Right lobe of liver (tissue), 6 donors: ENCODE results near the gene PLXNA4. TPM values are rescaled to one million over a fixed set of nuclear protein-coding genes. Genes with fewer than 3 reads are reported as not detected.

ENCODE experiments used
- ATAC-seq, 4 donors: fragments of 200-7000 bp; cut with Tn5 transposase; one replicate each; pipeline ENCODE4 v1.9.1; 2020; ENCODE audit warnings: mild to moderate bottlenecking in 4 of 4, moderate library complexity in 4 of 4
- DNase-seq, 3 donors: peaks; one replicate each; pipeline ENCODE4 v3.0.0-alpha.2; 2020
- H3K27ac ChIP-seq, 3 donors: fragments of 200-600 bp; one replicate each; pipeline ENCODE4 v1.8.0; 2022
- H3K27me3 ChIP-seq, 2 donors: fragments of 200-600 bp; one replicate each; pipeline ENCODE4 v1.8.0; 2022
- H3K36me3 ChIP-seq, 4 donors: fragments of 200-600 bp; sonication (generic) in 1 of 4; one replicate each; pipeline versions ENCODE4 v1.5.1 to v1.8.0; 2017 to 2022; ENCODE audit warnings: control low read depth in 1 of 4
- H3K4me1 ChIP-seq, 4 donors: fragments of 200-600 bp; sonication (generic) in 1 of 4; one replicate each; pipeline versions ENCODE4 v1.5.1 to v1.8.0; 2017 to 2022; ENCODE audit warnings: control low read depth in 1 of 4
- H3K4me3 ChIP-seq, 3 donors: fragments of 200-600 bp; one replicate each; pipeline ENCODE4 v1.8.0; 2022
- H3K9me3 ChIP-seq, 4 donors: fragments of 200-600 bp; sonication (generic) in 1 of 4; one replicate each; pipeline versions ENCODE4 v1.5.1 to v1.8.0; 2017 to 2022; ENCODE audit warnings: control low read depth in 1 of 4
- POLR2A ChIP-seq: fragments of 450-650 bp; IDR thresholded peaks from one replicate; pipeline ENCODE4 v1.6.1; 2017; ENCODE audit warnings: antibody characterized with exemption, mild to moderate bottlenecking
- WGBS: methylation state at CpG from one replicate; pipeline ENCODE4 v1.1.6; 2018; ENCODE audit warnings: low coverage, low lambda C conversion rate; ENCODE audit not compliant: insufficient coverage; ENCODE audit errors: missing lambda C conversion rate; 5-methylcytosine and 5-hydroxymethylcytosine counted together
- intact Hi-C, 2 donors: fragments of 100-400 bp; cut with DNase I; formaldehyde crosslinking; loops; one replicate each; pipeline versions ENCODE4 v1.11.2 to v1.14.1; 2022
- total RNA-seq, 6 experiments: library from RNA; depleted of rRNA in 2 of 6; stranded (reverse); fragments of >200 nt in 2 of 6; fragmentation: NEBNext Ultra II Directional in 3 of 6; extraction: Animal tissue kit (Norgen Biotek cat#: 25700) in 3 of 6; gene quantifications; one replicate each; pipeline versions ENCODE4 v1.1.0 to v1.2.4, GENCODE V29; 2016 to 2023
- TF ChIP-seq, protein P1 (sequence below), 4 donors: fragments of 200-600 bp in 3 of 4; fragments of 450-650 bp in 1 of 4; IDR thresholded peaks; one replicate each; pipeline versions ENCODE4 v1.5.1 to v1.8.0; 2016 to 2022; ENCODE audit warnings: antibody characterized with exemption in 4 of 4, mild to moderate bottlenecking in 2 of 4
- donor health status: DM: no; HTN: yes; CAD: no.
- donor health status: DM: no; HTN: no; CAD: no.
- donor health status: DM: no; HTN: no; CAD: no.
- donor health status: DM: no; HTN: yes; CAD: no.
- donor health status: DM: no; HTN: yes; CAD: no.

Gene PLXNA4
- total RNA-seq, 6 experiments from 2014 or later = 0.17 to 0.90 (median 0.30) TPM

DNA sequence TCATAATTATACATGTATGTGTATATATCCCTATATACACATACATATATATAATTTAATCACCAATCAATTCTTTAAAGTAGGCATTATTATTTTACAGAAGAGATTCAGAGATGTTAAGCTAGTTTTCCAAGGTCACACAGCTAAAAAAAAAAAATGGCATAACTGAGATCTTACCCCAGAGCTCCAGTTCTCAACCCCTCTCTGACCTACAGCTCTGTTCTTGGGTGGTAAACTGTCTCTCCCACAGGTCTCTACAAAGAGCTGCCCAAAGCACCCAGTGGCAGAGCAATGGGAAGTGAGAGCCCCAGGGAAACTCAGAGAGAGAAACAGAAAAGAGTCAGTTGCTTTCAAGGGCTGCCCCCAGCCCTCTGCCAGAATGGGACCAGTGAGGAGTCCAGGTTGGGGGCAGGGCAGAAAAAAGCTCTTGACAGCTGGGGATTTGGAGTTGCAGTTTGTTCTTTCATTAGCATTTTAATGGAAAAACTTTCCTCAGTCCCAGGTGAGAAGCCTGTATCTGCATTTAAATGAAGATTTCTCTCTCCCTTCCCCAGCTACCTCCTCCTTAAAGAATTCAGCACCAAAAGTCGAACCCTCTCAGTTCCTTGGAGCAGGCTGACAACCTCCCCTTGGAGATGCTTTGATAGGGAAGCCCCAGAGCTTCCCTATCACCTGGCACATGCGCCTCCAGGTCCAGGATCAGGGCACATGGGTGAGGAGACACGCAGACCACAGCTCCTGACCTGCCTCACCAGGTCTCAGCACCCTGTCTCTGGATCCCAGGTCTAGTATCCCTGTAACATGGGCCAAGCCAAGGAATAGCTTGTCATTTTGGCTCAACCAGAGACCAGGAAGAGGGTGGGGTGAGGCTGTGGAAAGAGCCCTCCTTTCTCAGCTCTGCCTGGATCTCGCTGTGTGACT, 388.1 kb downstream of the PLXNA4 start:
- H3K4me3 ChIP-seq = no peak overlapping the region
- 17% methylated on average over 2 of the region's 4 CpGs for WGBS
- intact Hi-C loops = no loop called here

DNA sequence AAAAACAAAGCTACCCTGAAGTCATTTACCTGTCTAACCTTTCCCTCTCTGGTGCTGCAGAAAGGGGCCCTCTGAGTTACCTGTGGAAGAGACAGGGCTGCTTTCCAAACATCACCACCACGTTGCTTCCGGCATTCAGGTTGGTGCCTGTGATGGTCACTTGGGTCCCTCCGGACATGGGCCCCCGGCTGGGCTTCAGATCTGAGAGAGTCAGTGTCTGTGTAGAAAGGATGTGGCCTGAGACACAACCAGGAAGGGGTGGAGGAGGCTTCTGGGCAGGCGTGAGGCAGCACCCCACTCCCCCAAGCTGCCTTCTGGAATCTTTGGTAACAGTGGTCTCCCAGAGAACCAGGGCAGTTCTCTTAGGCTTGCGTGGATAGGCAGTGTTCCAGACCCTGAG, 388.9 kb downstream of the PLXNA4 start:
- Histone ChIP-seq H3K27me3 (no peaks in the 10 kb centered on the region), H3K4me1 (no peaks in the 10 kb centered on the region), H3K9me3 (no peaks in the 10 kb centered on the region), H3K36me3 (no peaks in the 10 kb centered on the region), H3K4me3 (no peak overlapping the region), H3K27ac (no peak overlapping the region)
- intact Hi-C loops = no loop called here
- ATAC-seq = no peak
- DNase-seq = no peak
- TF ChIP-seq, protein P1, sequence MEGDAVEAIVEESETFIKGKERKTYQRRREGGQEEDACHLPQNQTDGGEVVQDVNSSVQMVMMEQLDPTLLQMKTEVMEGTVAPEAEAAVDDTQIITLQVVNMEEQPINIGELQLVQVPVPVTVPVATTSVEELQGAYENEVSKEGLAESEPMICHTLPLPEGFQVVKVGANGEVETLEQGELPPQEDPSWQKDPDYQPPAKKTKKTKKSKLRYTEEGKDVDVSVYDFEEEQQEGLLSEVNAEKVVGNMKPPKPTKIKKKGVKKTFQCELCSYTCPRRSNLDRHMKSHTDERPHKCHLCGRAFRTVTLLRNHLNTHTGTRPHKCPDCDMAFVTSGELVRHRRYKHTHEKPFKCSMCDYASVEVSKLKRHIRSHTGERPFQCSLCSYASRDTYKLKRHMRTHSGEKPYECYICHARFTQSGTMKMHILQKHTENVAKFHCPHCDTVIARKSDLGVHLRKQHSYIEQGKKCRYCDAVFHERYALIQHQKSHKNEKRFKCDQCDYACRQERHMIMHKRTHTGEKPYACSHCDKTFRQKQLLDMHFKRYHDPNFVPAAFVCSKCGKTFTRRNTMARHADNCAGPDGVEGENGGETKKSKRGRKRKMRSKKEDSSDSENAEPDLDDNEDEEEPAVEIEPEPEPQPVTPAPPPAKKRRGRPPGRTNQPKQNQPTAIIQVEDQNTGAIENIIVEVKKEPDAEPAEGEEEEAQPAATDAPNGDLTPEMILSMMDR (IDR thresholded peaks at IDR 0.05) = no peak
- TF ChIP-seq POLR2A = no peak
- WGBS = 80% methylated on average over 1 of the region's 6 CpGs

More for the DNA sequence above, 388.1 kb downstream of the PLXNA4 start:
- no peak for DNase-seq
- no peaks in the 10 kb centered on the region for H3K36me3 ChIP-seq
- H3K27me3 ChIP-seq = no peaks in the 10 kb centered on the region
- H3K4me1 ChIP-seq = no peaks in the 10 kb centered on the region
- ATAC-seq = no peak
- no peak for TF ChIP-seq POLR2A
- TF ChIP-seq, protein P1 (IDR thresholded peaks at IDR 0.05) = no peak
- H3K27ac ChIP-seq = no peak overlapping the region
- no peaks in the 10 kb centered on the region for H3K9me3 ChIP-seq

DNA sequence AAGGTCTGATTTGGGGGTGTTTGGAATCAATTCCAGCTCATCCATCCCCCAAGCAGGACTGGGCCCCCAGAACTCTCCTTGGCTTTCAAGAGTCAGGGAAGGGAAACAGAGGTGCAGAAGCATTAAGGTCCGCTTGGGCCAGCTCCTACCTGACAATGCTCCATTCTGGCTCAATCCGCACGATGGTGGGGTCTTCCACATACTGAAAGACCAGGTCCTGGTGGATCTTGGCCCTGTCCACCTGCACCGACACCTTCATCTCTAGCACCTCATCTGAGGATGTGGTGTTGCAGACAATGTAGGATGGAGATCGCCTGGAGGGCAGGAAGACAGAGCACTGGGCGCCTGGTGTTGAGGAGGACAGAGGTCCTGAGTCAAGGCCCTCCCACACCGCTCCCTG, 391.1 kb downstream of the PLXNA4 start:
- no peaks in the 10 kb centered on the region for H3K27me3 ChIP-seq
- H3K27ac ChIP-seq = no peak overlapping the region
- no peaks in the 10 kb centered on the region for H3K4me1 ChIP-seq
- intact Hi-C loops = no loop called here
- ATAC-seq = no peak
- H3K9me3 ChIP-seq = no peaks in the 10 kb centered on the region
- no peak for TF ChIP-seq POLR2A
- TF ChIP-seq, protein P1 (IDR thresholded peaks at IDR 0.05) = no peak
- DNase-seq = no peak
- H3K36me3 ChIP-seq = no peaks in the 10 kb centered on the region
- WGBS = 92% methylated on average over 2 of the region's 7 CpGs
- H3K4me3 ChIP-seq = no peak overlapping the region

DNA sequence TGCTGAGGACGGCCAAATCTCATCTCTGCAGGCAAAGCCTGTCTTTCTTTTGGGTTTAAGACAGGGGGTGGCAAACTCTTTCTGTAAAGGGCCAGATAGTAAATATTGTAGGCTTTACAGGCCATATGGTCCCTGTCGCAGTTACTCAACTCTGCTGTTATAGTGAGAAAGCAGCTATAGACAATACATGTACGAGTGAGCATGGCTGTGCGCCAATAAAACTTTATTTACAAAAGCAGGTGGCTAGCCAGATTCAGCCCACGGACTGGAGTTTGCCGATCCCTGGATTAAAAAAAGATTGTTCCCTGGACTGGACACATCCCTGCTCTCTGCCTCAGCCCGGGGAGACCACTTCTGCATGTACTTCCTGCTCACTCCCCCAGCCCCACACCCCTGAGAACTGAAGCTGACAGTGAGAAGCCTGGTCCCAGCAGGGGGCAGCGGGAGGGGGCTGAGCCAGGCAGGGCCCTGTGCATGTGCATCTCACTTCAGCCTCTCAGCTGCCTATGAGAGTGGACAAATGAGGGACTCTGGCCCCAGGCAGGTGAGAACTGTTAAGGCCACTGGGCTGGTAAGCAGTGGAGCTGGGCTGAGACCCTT, 392.4 kb downstream of the PLXNA4 start:
- DNase-seq (no peak), ATAC-seq (no peak)
- Histone ChIP-seq H3K27me3 (no peaks in the 10 kb centered on the region), H3K36me3 (no peaks in the 10 kb centered on the region), H3K27ac (no peak overlapping the region), H3K9me3 (no peaks in the 10 kb centered on the region), H3K4me1 (no peaks in the 10 kb centered on the region), H3K4me3 (no peak overlapping the region)
- TF ChIP-seq, protein P1 (IDR thresholded peaks at IDR 0.05) = no peak
- no peak for TF ChIP-seq POLR2A
- intact Hi-C loops = no loop called here
- 81% methylated on average over 3 of the region's 8 CpGs for WGBS
